Neural crest cell (in vitro differentiated cells): ENCODE data around the gene HOPX. TPM values are rescaled to one million over a fixed set of nuclear protein-coding genes. Genes with fewer than 3 reads are reported as not detected.
"Not testable (repeated sequence)": the region's sequence is repeated elsewhere in the genome, so short reads cannot be mapped to it uniquely, and the experiment has no call there.

Experiments
- DNase-seq: peaks from one replicate; pipeline ENCODE4 v3.0.0; 2021; ENCODE audit warnings: low read depth, mixed read lengths, low spot score
- H3K27ac Mint-ChIP-seq: one replicate; pipeline ENCODE4 v1.8.0; 2021; ENCODE audit warnings: mild to moderate bottlenecking, mixed read lengths; ENCODE audit not compliant: unreplicated experiment
- H3K27me3 Mint-ChIP-seq: 2 replicates; pipeline ENCODE4 v1.8.0; 2021; ENCODE audit warnings: low read depth, mild to moderate bottlenecking, mixed read lengths
- H3K36me3 Mint-ChIP-seq: 2 replicates; pipeline ENCODE4 v1.8.0; 2021; ENCODE audit warnings: low read depth, mild to moderate bottlenecking, mixed read lengths
- H3K4me1 Mint-ChIP-seq: 2 replicates; pipeline ENCODE4 v1.8.0; 2021; ENCODE audit warnings: mixed read lengths
- H3K4me3 Mint-ChIP-seq: one replicate; pipeline ENCODE4 v1.8.0; 2021; ENCODE audit warnings: mild to moderate bottlenecking, mixed read lengths
- H3K9me3 Mint-ChIP-seq: 2 replicates; pipeline ENCODE4 v1.8.0; 2021; ENCODE audit warnings: mixed read lengths
- total RNA-seq: library from RNA; stranded (reverse); gene quantifications from 2 replicates; pipeline ENCODE4 v1.2.1, GENCODE V29; 2021
- TF ChIP-seq, protein P1 (sequence below): fragments of 200-600 bp; sonication (generic); conservative IDR thresholded peaks from 2 replicates; pipeline ENCODE4 v1.5.0; 2021; ENCODE audit warnings: antibody characterized with exemption, mild to moderate bottlenecking

The HOPX gene
- total RNA-seq, 1 donor from 2014 or later, result not detected

DNA sequence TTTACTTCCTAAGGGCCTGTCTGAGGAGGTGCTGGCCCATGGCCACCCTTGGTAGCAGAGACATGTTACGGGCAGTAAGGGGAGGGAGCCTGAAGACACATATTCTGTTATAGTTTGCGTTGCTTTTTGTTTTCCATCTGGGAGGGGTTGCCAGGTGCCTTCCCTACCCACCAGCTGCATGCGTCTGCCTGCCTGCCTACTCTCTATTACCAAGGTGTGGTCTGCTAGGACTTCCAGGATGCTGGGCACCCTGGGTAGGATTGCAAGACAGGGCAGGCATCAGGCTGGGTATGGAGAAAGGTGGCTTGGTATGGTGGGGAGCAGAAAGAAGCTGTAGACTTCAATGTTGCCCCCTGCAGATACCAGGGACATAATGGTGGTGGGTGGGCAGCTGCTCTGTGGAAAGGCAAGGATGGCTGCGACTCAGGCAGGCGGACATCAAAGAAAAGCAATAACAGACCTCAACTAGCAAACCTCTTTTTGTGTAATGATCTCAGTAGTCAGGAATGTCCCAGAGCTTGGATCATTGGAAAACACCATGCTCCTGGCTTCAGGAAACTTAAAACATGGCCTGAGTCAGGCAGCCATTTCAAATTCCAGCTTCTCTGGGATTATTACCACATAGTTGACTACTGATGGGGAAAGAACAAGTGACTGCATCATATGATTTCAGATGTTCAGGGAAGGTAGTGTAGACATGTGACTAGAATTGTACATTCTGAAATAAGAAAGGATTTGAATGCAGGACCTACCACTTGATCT lies 67.8 kb downstream of the HOPX start:
- peaks cover under 1% of the 10 kb centered on the region for H3K9me3 Mint-ChIP-seq
- H3K4me3 Mint-ChIP-seq, result no peak overlapping the region
- peaks cover 23% of the 10 kb centered on the region for H3K27me3 Mint-ChIP-seq
- no peak for DNase-seq
- no peak overlapping the region for H3K27ac Mint-ChIP-seq
- TF ChIP-seq, protein P1, sequence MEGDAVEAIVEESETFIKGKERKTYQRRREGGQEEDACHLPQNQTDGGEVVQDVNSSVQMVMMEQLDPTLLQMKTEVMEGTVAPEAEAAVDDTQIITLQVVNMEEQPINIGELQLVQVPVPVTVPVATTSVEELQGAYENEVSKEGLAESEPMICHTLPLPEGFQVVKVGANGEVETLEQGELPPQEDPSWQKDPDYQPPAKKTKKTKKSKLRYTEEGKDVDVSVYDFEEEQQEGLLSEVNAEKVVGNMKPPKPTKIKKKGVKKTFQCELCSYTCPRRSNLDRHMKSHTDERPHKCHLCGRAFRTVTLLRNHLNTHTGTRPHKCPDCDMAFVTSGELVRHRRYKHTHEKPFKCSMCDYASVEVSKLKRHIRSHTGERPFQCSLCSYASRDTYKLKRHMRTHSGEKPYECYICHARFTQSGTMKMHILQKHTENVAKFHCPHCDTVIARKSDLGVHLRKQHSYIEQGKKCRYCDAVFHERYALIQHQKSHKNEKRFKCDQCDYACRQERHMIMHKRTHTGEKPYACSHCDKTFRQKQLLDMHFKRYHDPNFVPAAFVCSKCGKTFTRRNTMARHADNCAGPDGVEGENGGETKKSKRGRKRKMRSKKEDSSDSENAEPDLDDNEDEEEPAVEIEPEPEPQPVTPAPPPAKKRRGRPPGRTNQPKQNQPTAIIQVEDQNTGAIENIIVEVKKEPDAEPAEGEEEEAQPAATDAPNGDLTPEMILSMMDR, result no peak
- no peaks in the 10 kb centered on the region for H3K4me1 Mint-ChIP-seq
- H3K36me3 Mint-ChIP-seq, result no peaks in the 10 kb centered on the region

DNA sequence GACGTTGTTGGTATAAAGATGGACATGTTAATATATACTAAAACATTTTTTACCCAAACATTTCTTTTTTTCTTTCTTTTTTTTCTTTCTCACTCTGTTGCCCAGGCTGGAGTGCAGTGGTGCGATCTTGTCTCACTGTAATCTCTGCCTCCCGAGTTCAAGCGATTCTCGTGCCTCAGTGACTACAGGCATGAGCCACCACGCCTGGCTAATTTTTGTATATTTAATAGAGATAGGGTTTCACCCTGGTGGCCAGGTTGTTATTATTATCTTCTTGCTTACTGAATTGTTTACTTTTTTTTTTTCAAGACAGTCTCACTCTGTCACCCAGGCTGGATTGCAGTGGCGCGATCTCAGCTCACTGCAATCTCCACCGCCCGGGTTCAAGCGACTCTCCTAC lies 68.8 kb downstream of the HOPX start:
- Mint-ChIP-seq H3K4me1 (no peaks in the 10 kb centered on the region), H3K27me3 (peaks cover 20% of the 10 kb centered on the region), H3K9me3 (peaks cover 3% of the 10 kb centered on the region), H3K27ac (no peak overlapping the region), H3K36me3 (no peaks in the 10 kb centered on the region), H3K4me3 (no peak overlapping the region)
- TF ChIP-seq, protein P1, result no peak
- DNase-seq, result no peak

DNA sequence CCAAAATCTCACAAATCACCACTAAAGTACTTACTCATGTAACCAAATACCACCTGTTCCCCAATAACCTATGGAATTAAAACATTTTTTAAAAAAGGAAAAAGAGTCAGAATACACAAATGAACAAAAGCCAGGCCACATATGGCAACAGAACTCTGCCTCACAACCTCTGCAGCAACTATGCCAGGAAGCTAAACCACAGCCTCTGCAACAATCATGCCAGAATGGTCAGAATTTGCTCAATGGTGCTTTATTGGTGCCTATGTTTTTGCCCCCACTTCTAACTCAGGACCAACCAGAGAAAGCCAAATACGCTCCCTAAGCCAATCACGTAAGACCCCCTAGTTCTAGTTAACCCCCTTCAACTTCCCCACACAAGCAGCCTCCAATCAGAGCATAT lies 69.6 kb downstream of the HOPX start:
- no peak for DNase-seq
- TF ChIP-seq, protein P1, result no peak
- H3K27ac Mint-ChIP-seq, result no peak overlapping the region
- peaks cover 28% of the 10 kb centered on the region for H3K27me3 Mint-ChIP-seq
- peaks cover 3% of the 10 kb centered on the region for H3K9me3 Mint-ChIP-seq
- H3K4me3 Mint-ChIP-seq, result no peak overlapping the region
- no peaks in the 10 kb centered on the region for H3K36me3 Mint-ChIP-seq
- H3K4me1 Mint-ChIP-seq, result no peaks in the 10 kb centered on the region

DNA sequence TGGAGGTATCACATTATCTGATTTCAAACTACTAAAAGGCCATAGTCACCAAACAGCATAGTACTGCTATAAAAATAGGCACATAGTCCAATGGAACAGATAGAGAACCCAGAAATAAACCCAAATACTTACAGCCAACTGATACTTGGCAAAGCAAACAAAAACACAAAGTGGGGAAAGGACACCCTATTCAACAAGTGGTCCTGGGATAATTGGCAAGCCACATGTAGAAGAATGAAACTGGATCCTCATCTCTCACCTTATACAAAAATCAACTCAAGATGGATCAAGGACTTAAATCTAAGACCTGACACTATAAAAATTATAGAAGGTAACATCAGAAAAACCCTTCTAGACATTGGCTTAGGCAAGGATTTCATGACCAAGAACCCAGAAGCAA lies 70.9 kb downstream of the HOPX start:
- not testable (repeated sequence) for H3K27ac Mint-ChIP-seq, H3K36me3 Mint-ChIP-seq, H3K4me3 Mint-ChIP-seq, DNase-seq, H3K9me3 Mint-ChIP-seq, H3K4me1 Mint-ChIP-seq
- peaks cover 42% of the 10 kb centered on the region for H3K27me3 Mint-ChIP-seq

DNA sequence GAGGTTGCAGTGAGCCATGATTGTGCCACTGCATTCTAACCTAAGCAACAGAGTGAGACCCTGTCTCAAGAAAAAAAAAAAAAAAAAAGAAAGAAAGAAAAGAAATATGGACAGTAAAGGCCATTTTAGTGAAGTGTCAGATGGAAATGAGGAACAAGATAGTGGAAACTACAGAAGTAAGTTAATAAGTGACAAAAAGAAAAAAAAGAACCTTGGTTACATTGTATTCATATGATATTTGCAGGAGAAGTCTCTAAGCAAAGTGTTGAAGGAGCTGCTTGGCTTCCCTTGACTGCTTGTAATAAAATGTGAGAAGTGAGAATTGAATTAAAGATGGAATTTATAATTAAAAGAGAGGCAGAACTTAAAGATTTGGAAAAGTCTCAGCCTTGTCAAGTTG lies 73.2 kb downstream of the HOPX start:
- H3K27ac Mint-ChIP-seq, result no peak overlapping the region
- H3K27me3 Mint-ChIP-seq, result peaks cover 51% of the 10 kb centered on the region
- no peaks in the 10 kb centered on the region for H3K4me1 Mint-ChIP-seq
- TF ChIP-seq, protein P1, result no peak
- H3K4me3 Mint-ChIP-seq, result no peak overlapping the region
- peaks cover 3% of the 10 kb centered on the region for H3K9me3 Mint-ChIP-seq
- no peaks in the 10 kb centered on the region for H3K36me3 Mint-ChIP-seq
- no peak for DNase-seq

DNA sequence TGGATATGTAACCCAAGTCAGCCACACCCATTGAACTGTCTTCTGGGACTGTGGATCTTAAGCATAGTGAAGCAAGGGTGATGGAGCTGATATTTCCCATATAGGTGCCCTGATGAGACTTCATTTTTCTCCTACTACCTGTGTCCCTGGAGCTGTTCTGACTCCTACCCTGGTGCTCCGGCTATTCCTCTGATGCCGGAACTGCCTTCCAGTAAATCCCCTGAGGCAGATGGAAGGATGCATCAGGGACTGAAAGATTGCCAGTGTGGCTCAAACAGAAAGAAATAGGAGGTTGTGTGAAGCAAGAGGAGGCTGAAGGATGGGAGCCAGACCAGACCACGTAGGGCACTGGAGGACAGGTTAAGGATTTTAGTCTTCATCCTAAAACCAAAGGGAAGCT lies 74.7 kb downstream of the HOPX start:
- H3K4me1 Mint-ChIP-seq, result no peaks in the 10 kb centered on the region
- H3K36me3 Mint-ChIP-seq, result no peaks in the 10 kb centered on the region
- H3K9me3 Mint-ChIP-seq, result peaks cover 3% of the 10 kb centered on the region
- no peak overlapping the region for H3K4me3 Mint-ChIP-seq
- H3K27me3 Mint-ChIP-seq, result peaks cover 50% of the 10 kb centered on the region
- TF ChIP-seq, protein P1, result no peak
- no peak for DNase-seq
- no peak overlapping the region for H3K27ac Mint-ChIP-seq

DNA sequence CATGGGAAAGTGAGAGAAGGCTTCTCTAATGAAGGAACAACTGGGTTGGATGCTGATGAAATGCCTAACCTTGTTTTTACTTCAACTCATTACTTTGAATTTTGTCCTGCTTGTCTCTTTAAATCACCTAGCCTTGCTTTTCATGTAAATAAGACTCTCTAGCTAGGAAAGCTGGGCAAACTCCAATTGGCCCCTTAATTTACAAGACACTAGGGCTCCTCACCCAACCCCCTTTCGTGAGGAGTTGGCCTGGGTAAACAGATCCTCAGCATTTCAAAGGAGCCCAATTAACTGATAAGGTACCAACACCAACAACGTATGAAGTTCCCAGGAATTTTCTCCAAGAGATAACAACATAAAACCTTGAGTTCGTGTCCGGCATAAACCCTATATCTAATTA lies 75.6 kb downstream of the HOPX start:
- not testable (repeated sequence) for DNase-seq, H3K4me1 Mint-ChIP-seq
- H3K27me3 Mint-ChIP-seq, result peaks cover 43% of the 10 kb centered on the region

More for the DNA sequence above, 75.6 kb downstream of the HOPX start:
- H3K9me3 Mint-ChIP-seq, H3K4me3 Mint-ChIP-seq, H3K36me3 Mint-ChIP-seq, H3K27ac Mint-ChIP-seq: not testable (repeated sequence)
